Islet precursor cell (in vitro differentiated cells): ENCODE data around the gene GNB1.

ENCODE experiments used
- DNase-seq: peaks from one replicate; pipeline ENCODE4 v3.0.0-alpha.2; 2018

GNB1 gene

DNA sequence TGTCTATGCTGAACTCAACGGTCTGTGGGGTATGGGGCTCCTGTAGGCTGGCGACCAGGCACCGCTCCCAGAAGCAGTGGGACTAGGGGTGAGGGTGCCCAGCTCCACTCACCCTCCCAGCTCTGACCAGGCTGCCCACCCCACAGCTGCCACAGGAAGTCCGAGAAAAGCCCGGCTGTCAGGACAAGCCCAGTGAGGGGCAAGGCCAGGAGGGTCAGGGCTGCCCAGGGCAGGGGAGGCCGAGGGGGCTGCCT is 31.7 kb upstream of the GNB1 start:
- DNase-seq, result no peak

DNA sequence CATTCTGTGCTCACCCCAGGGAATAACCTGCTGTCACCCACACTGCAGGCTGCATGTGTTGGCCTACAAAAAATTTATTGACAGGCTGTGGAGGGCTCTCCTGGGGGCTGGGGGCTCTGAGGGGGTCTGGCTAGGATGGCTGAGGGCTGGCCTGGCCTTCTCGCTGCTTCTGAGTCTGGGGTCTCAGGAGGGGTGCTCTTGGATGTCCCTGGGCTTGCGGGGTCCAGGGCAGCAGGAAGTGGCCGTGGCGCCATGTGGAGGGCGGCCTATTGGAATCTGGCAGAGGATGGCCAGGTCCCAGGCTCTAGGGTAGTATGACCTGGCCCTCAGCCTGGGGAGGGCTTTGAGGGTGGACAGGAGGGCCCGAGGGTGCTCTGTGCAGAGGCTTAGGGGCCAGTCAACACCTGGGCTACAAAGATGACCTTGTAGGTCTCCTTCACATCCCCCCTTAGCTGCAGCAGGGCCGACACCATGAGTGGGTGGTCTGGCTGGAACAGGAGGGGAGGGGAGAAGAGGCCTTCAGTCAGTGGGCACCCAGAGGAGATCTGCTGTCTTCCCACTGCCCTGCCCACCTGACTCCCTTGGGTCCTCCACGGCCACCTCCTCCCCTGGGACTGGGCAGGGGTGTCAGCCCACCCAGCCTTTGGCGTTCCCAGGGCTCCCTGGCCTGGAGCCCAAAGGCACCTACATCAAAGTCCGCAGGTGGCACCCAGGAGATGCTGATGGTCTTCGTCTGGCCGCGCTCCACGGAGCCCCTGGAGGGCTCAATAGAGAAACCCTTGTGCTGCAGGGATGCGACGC is 31.2 kb upstream of the GNB1 start:
- DNase-seq, result no peak

DNA sequence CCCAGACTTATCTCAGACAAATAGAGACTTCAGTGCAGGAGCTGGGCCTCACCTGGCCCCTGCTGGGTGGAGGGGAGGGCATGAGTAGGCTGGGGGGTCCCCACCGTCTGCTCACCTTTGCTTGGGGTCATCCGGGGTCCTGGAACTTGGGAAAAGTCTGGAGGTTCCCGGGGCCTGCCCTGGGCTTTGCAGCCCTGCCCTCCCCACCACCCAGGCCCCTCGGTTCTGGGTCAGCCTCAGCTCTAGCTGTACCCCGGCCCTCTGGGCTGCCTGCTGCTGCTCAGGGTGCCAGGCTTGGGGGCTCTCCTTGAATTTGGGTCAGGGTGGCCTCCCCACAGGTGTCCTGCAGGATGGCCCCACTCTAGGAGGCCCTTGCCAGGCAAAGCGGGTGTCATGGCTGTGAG is 30.6 kb upstream of the GNB1 start:
- DNase-seq, result no peak

DNA sequence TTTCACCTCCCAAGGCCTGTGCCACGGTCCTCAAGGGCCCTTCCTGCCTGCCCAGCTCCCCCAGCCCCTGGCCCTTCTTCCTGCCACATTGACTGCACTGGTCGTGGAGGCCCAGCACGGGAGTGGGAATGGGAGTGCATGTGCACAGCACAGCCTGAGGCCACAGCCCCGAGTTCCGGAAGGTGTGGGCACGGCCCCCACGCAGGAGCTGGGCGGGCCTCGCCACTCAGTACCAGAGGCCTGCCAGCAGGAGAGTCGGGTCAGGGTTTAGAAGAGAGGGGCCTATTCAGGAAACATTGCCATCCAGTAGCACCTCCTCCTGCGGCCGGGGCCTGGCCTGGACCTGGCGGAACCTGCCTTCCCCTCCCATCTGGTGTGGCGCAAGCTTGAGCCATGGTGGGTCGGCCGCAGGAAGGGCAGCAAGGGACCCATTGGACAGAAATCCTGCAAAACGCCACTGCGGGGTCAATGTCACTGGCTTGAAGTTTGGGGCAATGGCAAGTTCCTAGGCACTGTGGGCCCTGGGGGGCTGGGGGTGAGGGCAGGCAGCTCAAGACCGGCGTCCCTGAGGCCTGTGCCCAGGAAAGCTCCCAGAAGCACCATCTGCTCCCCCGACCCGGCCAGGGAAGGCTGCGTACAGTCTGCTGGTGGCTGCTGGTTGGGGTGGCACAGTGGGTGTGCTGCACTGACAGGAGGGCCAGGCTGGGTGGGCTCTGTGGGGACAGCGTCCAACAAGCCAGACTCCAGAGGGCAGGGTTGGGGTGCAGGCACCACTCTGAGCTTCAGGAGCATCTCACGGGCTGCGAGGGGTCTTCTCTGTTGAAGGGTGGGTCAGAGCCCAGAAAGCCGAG is 29.9 kb upstream of the GNB1 start:
- no peak for DNase-seq

DNA sequence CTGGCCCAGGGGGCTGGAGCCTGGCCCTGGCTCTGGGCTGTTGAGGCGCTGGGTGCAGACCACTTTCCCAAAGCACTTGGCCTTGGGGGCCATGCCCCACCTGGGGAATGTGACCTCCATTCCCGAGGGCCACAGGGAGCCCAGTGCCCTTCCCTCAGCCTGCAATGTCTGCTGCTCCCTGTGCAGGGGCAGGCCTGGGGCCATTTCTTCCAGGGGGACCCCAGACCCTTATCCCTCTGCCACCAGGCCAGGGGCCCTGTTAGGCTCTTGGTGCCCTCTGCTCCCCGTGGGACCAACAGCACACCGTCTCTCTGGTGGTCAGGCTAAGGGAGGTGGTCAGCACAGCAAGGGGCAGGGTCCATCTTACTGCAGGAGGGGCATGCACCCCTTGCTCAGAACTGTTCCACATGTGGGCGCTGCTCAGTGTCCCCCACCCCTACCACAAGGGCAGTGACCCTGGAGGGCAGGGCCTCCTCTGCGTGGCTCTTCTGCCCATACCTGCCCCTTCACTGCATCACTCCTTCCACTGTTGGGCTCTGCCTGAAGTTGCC is 29.2 kb upstream of the GNB1 start:
- DNase-seq, result no peak

DNA sequence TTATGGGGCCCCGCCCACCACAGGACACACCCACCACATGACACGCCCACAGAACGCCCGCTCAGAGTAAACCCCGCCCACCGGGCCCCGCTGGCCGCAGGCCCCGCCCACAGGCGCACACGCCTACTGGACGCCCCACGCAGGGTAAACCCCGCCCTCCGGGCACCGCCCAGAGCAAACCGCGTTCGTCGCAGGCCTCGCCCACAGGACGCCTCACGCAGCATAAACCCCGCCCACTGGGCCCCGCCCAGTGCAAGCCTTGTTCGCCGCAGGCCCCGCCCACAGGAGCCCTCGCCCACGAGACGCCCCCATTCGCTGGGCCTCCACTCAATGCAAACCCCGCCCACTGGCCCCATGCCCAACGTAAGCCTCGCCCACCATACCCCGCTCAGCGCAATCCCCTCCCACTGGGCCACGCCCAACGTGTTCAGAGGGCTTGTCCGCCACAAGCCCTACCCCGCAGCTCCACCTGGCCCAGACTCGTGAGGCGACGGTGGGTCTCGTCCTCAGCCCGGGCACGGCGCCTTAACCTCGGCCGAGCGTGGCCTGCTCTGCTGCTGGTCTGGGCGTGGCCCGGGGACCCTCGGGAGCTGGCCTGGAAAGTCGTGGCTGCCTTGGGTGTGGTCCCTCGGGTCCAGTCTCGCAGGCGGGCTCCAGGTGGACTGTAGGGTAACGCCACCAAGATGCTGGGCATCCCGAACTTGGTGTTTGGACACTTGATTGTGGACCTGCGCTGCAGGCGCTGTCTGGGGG is 28.6 kb upstream of the GNB1 start:
- DNase-seq, result peak; percentile 100

DNA sequence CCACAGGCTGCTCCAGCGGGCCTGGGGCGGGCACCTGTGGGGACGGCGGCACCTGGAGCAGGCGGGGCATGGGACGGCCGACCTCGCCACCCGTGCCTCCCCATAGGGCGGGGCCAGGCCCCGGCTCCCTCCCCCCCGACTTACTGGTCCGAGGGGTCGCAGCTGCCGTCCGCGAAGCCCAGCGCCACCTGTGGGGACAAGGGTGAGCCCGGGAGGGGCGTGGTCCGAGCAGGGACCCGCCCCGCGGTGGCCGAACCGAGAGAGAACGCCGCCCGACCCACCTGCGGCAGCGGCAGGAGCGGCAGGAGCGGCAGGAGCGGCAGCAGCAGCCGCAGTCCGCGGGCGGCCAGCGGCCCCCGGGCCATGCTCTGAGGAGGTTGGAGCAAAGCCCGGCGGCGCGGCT is 28.0 kb upstream of the GNB1 start, which contains the start of gene TMEM52:
TMEM52 (minus strand) TSS at position 379 of the 403 bp plus-strand sequence; CDS start at position 365, 14 bp downstream.
- DNase-seq, result no peak

DNA sequence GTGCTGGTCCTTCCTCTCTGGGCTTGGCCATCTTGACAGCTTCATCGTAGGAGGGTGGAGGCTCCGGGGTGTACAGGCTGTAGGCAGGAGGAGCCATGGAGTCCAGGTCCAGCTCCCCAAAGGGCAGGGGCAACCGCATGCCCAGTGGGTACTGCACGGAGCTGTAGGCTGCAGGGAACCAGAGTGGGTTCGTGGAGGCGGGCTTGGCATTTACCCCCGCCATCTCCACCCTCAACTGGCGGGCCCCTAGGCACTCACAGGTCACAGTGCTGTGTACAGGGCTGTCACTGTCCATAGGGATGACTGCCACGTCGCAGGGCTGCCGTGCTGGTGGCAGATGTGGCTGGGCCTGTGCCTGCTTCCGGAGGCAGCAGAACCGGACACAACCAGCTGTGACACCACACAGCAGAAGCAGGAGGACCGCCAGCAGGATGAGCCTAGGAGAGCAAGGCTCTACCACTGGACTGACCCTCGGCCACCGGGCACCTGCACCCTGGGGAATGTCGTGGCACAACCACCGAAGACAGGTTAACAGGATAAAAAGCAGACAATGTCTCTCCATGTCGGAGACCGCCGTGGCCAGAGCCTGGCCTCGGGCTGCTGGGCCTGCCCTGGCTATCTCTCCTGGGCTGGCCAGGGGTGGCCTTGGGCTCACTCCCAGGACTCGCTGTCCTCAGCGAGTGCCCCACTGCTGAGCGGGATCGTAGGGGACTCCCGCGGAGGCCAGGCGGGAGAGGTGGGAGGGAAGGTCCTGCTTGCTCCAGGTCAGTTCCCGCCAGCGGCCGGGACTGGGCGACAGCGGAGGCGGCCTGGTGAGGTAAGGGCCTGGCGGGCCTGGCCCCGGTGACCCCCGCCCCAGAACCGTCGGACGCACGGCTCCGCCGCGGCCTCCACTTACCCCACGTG is 27.4 kb upstream of the GNB1 start:
- DNase-seq, result no peak

DNA sequence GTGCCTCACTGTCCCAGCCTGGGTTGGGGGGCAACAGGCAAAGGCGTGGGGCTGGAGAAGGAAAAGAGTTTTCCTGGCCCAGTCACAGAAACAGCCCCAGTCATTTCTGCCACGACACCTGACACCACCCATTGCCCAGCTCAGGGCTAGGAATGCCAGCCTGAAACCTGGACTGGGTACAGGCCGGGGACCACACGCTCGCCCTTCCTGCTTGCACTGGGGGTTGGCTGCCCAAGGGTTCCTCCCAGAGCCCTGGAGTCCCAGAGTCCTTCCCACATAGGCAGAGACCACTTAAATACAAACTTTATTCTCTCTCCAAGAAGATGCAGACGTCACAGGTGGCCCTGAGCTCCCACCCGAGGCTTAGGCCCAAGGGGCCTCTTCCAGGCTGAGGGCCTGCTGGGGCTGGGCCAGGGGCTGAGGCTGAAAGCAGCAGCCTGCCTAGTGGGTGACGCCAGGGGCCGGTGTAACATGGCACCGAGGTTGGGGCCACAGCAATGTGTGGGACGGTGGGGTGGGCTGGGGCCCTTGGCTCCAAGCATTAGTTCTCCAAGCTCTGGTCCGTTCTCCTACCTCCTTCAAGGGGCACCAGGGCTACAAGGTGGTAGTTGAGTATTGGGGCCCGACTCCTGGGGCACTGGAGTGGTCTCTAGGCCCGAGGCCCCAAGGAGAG is 26.6 kb upstream of the GNB1 start:
- DNase-seq, result no peak

DNA sequence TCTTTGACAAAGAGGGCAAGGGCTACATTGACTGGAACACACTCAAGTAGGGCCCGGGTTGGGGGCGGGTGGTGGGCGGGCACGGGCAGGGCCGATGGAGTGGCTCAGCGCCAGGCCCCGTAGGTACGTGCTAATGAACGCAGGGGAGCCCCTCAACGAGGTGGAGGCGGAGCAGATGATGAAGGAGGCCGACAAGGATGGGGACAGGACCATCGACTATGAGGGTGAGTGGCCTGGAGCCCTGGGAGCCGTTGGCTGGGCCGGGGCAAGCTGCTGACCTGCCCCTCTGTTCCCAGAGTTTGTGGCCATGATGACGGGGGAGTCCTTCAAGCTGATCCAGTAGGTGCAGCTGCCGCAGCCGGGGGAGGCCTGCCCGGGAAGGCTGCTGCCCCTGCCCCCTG is 26.0 kb upstream of the GNB1 start:
- DNase-seq, result no peak

DNA sequence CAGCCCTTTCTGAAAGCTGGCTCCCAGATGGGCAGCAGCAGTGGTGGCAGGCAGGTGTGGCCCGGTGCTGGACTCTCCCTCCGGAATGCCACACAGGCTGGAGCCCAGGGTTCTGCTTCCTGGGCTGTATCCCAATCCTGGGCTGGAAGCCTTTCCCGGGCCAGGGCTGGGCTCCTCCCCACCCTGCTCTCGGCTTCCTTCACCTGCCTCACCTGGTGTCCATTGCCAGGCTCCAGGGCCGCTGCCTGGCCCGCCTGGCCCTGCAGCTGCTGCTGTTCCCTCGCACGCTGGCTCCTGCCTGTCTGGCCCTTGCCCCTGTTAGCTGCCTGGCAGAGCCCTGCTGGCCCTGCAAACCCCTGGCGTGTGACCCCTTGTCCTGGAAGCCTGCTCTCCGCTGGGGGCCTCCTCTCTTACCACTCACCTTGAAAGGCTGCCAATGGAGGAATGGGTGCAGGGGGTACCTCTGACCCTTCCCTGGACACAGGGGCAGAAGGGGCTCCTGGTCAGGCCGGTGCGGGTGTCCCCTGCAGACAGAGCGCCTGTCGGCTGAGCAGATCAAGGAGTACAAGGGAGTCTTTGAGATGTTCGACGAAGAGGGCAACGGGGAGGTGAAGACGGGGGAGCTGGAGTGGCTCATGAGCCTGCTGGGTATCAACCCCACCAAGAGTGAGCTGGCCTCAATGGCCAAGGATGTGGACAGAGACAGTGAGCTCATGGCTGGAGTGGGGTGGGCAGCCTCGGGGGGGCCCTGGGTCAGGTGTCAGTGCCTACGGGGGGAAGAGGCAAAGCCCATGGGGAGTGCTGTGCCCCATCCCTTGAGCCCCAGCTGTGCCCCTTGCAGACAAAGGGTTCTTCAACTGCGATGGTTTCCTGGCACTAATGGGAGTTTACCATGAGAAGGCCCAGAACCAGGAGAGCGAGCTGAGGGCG is 25.3 kb upstream of the GNB1 start:
- DNase-seq, result no peak

DNA sequence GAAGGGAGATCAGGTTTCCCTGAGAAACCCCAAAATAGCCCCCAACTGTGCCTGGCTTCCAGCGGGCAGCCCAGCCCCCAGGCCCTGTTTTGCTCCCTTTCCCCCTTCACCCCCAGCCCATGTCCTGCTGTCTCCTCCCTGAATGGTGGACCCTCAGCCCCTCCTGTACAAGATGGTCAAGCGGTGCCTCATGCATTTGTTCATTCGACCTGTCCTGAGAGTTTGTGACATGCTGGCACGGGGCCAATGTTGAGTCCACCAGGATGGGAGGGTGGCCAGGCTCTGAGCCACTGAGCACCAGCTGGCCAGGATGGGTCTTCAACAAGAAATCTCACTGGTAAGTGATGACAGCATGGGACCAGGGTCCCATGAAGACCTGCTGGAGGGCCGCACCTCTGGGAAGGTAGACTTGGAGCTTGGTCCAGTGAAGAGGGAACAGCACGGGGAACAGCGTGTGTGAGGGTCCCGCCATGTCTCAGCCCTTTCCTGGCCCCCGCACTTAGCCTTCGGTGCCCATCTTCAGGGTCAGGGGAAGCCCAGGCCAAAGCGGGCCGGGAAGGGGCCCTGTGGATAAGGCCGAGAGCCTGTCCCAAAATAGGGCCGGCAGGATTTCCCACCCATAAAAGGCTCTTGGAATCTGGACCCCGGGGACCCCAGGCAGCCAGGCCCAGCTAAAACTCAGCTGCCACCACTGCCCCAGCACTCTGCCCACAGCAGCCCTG is 24.2 kb upstream of the GNB1 start, which contains the start of gene CALML6:
CALML6 (plus strand) TSS at position 290 of the 722 bp plus-strand sequence; CDS start at position 311, 21 bp downstream.
- no peak for DNase-seq

DNA sequence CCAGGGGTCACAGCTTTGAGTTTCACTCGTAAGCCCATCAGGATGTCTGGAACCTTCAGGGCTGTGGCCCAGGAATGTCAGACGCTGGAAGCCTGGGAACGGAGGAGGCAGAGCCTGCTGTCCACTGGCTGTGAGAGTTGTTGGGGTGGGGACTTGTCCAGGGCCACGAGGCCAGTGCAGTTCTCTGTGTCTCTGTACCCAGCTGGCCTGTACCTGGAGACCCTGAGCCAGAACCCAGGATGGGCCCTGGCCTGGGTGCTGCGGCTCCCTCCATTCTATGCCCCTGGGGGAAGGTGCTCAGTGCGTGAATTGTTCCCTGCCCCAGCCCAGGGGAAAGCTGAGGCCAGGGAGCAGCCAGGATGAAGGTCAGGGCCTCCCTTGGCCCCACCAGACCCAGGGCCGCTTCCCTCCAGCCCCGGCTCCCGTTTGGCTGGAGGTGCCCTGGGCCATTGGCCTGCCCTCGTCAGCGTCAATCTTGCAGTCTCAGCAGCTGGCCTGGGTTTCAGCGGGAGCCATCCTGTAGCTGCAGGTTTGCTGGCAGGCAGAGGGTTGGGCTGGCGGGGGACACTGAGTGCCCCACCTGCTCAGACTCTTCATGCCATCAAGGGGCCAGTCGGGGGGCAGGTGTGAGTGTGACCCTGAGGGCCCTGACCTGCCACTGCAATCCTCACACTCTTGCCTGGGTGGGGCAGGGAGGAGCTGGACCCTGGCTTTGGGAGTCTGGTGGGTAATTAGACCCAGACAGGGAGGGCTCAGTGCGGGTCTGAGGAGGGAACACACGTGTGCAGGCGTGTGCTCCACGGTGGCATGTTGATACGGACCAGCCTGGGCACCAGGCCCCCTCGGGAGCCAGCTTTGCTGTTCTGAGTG is 23.4 kb upstream of the GNB1 start:
- DNase-seq, result peak; percentile 67

DNA sequence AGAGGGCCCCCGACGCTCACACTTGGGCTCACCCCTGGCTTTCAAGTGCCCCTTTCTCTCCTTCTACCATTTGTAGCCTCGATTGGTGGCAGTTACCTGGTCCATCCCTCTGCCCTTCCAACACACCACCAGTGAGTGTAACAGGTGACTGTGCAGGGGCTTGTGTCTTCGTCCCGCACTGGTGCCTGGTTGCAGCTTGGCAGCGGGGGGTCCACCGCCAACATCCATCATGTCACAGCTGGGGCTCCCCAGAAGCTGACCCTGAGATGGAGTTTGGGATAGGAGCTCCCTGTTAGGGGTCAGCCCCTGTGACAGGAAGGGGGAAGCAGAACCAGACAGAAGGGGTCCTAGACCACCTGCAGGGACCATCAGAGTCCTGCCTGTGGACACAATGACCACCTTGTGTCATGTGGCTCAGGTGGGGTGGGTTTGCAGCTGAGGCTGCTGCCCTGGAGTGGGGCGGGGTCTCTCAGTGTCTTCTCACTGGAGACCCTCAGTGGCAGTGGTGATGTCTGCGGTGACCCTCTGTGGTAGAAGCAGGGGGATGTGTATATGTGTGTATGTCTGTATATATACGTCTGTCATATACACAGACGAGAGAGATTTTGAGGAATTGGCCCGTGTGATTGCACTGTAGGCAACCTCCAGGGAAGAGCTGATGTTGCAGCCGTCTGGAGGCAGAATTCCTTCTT is 20.6 kb upstream of the GNB1 start:
- DNase-seq, result peak; percentile 43

DNA sequence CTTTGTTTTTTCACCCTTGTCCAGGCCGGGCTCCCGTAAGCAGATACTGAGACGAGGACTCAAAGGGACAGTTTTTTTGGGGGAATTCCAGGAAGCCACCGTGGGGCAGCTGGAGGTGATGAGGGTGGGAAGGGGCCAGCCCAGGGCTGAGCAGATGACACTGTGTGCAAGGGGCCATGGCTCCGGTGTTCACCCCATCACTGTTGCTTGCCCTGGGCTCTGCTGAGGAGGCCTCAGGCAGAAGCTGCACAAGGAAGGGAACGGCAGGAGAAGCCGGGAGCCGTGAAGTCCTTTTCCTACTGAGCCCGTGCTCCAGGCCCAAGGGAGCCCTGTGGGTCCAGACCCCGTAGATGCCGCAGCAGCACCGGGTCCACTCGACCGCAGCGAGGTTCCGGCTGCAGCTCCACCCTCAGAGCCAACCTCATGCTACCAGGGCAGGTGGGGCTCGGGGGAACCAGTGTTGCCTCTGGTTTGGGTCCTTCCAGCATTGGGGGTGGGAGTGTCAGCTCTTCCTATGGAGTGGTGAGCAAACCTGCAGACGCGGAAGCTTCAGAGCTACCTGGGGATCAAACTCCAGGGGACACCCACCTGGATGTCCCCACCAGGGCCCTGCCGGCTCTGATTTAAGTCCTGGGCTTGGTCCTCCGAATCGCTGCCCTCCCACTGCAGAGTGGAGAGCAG is 19.9 kb upstream of the GNB1 start:
- peak; percentile 48 for DNase-seq

DNA sequence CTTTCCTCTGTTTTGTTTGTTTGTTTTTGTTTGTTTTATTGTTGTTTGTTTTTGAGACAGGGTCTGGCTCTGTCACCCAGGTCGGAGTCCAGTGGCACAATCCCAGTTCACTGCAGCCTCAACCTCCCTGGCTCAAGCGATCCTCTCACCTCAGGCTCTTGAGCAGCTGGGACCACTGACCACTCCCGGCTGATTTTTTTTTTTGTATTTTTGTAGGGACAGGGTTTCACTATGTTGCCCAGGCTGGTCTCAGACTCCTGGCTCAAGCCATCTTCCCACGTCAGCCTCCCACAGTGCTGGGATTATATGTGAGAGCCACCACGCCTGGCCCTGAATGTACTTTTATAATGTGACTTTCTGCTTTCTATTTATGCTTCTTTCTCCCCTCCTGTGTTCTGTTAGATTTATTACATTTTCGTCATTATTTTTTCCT is 19.2 kb upstream of the GNB1 start:
- peak; percentile 48 for DNase-seq

DNA sequence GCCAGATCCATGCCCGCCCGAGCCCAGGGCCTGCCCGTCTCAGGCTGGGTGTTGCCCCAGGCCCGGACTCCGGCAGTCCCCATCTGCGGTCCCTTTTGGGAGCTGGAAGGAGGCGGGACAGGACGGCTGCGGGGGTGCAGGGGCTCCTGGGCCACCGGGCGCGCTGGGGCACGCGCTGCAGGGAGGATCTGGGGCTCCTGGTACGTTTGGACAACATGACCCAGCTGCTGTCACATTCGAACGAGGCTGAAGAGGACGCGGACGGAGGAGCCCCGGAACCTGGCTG is 17.6 kb upstream of the GNB1 start:
- no peak for DNase-seq
